GM21737 (cell line): ENCODE measurements around the gene KRTAP10-8.
"Not testable (repeated sequence)": the region's sequence is repeated elsewhere in the genome, so short reads cannot be mapped to it uniquely, and the experiment has no call there.

ENCODE experiments used
- ATAC-seq: cut with Tn5 transposase; IDR thresholded peaks from one replicate; pipeline ENCODE4 v1.9.1; 2021; ENCODE audit warnings: mild to moderate bottlenecking, moderate library complexity; ENCODE audit not compliant: unreplicated experiment

Gene KRTAP10-8

GRCh38 chr21:44598061-44598460 is 13.8 kb upstream of the KRTAP10-8 start:
- no peak for ATAC-seq

- no peak for ATAC-seq
Measured at GRCh38 chr21:44599264-44600029, 12.4 kb upstream of the KRTAP10-8 start.

- ATAC-seq: not testable (repeated sequence)
Measured at GRCh38 chr21:44600118-44600978, 11.5 kb upstream of the KRTAP10-8 start, which contains the start of gene KRTAP10-7. TSS of gene KRTAP10-7 (plus strand) at chr21:44600597. CDS start at chr21:44600622, 25 bp downstream.

GRCh38 chr21:44601091-44601490 is 10.8 kb upstream of the KRTAP10-8 start:
- not testable (repeated sequence) for ATAC-seq

- no peak for ATAC-seq
Measured at GRCh38 chr21:44601596-44602462, 10.1 kb upstream of the KRTAP10-8 start.

- ATAC-seq: no peak
Measured at GRCh38 chr21:44602463-44602850, 9.4 kb upstream of the KRTAP10-8 start.

GRCh38 chr21:44603109-44603875 is 8.6 kb upstream of the KRTAP10-8 start:
- no peak for ATAC-seq

GRCh38 chr21:44603911-44604310 is 8.0 kb upstream of the KRTAP10-8 start:
- ATAC-seq: no peak

- ATAC-seq: no peak
Measured at GRCh38 chr21:44606495-44606894, 5.4 kb upstream of the KRTAP10-8 start.

GRCh38 chr21:44609193-44609592 is 2.7 kb upstream of the KRTAP10-8 start:
- ATAC-seq: no peak

GRCh38 chr21:44610157-44610843 is 1.6 kb upstream of the KRTAP10-8 start:
- ATAC-seq: not testable (repeated sequence)

- ATAC-seq: no peak
Measured at GRCh38 chr21:44611551-44611950, 328 bp upstream of the KRTAP10-8 start.

- ATAC-seq: no peak
Measured at GRCh38 chr21:44612669-44613229, 870 bp downstream of the KRTAP10-8 start.

GRCh38 chr21:44613386-44614155 is 1.7 kb downstream of the KRTAP10-8 start:
- no peak for ATAC-seq

- no peak for ATAC-seq
Measured at GRCh38 chr21:44614161-44614631, 2.3 kb downstream of the KRTAP10-8 start.

GRCh38 chr21:44614961-44615391 is 3.1 kb downstream of the KRTAP10-8 start:
- ATAC-seq: no peak

GRCh38 chr21:44615466-44615865 is 3.6 kb downstream of the KRTAP10-8 start:
- no peak for ATAC-seq

GRCh38 chr21:44615911-44616590 is 4.2 kb downstream of the KRTAP10-8 start:
- ATAC-seq: no peak
